Measurements from ENCODE around the gene CLEC16A.
A peak's percentile ranks its signal among the peaks of the same experiment; 100 is the strongest.

The CLEC16A gene

GRCh38 chr16:11128211-11129141, 184.1 kb downstream of the CLEC16A start:
- no peak for DNase-seq

GRCh38 chr16:11129378-11129781, 185.0 kb downstream of the CLEC16A start:
- no peak for DNase-seq

GRCh38 chr16:11130978-11131665, 186.8 kb downstream of the CLEC16A start:
- DNase-seq, result no peak

GRCh38 chr16:11131706-11132105, 187.3 kb downstream of the CLEC16A start:
- DNase-seq, result no peak

- no peak for DNase-seq
Measured at GRCh38 chr16:11133344-11133943, 189.1 kb downstream of the CLEC16A start.

GRCh38 chr16:11134722-11135463, 190.5 kb downstream of the CLEC16A start:
- DNase-seq, result no peak

- DNase-seq, result peak; percentile 46 to 76
Measured at GRCh38 chr16:11135464-11135973, 191.2 kb downstream of the CLEC16A start.

- no peak for DNase-seq
Measured at GRCh38 chr16:11136600-11136999, 192.2 kb downstream of the CLEC16A start.

- DNase-seq, result no peak
Measured at GRCh38 chr16:11138022-11138768, 193.8 kb downstream of the CLEC16A start.

- DNase-seq, result no peak
Measured at GRCh38 chr16:11138769-11139325, 194.5 kb downstream of the CLEC16A start.

GRCh38 chr16:11139326-11140097, 195.1 kb downstream of the CLEC16A start:
- no peak for DNase-seq

GRCh38 chr16:11140098-11140375, 195.7 kb downstream of the CLEC16A start:
- no peak for DNase-seq

- no peak for DNase-seq
Measured at GRCh38 chr16:11140466-11140865, 196.1 kb downstream of the CLEC16A start.

GRCh38 chr16:11140867-11141266, 196.5 kb downstream of the CLEC16A start:
- no peak for DNase-seq

- no peak for DNase-seq
Measured at GRCh38 chr16:11141409-11142260, 197.3 kb downstream of the CLEC16A start.

GRCh38 chr16:11142261-11142630, 197.9 kb downstream of the CLEC16A start:
- peak in 1 of 2 experiments; percentile 11 for DNase-seq

GRCh38 chr16:11142951-11143350, 198.6 kb downstream of the CLEC16A start:
- DNase-seq, result no peak

GRCh38 chr16:11143372-11144035, 199.1 kb downstream of the CLEC16A start:
- peak; percentile 74 to 94 for DNase-seq

- DNase-seq, result no peak
Measured at GRCh38 chr16:11144122-11144521, 199.8 kb downstream of the CLEC16A start.
